GM21825 (cell line): Measurements from ENCODE around the gene RASA4.
"Not testable (repeated sequence)": the region's sequence is repeated elsewhere in the genome, so short reads cannot be mapped to it uniquely, and the experiment has no call there.

Experiments used
- ATAC-seq: cut with Tn5 transposase; IDR thresholded peaks from one replicate; pipeline ENCODE4 v1.9.1; 2021; ENCODE audit warnings: mild to moderate bottlenecking, moderate library complexity; ENCODE audit not compliant: unreplicated experiment

Gene RASA4

GRCh38 chr7:102606848-102607247 lies 9.7 kb downstream of the RASA4 start:
- ATAC-seq, result not testable (repeated sequence)

GRCh38 chr7:102604431-102605145 lies 12.0 kb downstream of the RASA4 start:
- ATAC-seq, result not testable (repeated sequence)

- ATAC-seq, result not testable (repeated sequence)
Observed at GRCh38 chr7:102602317-102602716, 14.2 kb downstream of the RASA4 start.

GRCh38 chr7:102599699-102600098 lies 16.9 kb downstream of the RASA4 start:
- ATAC-seq, result not testable (repeated sequence)

GRCh38 chr7:102596036-102596435 lies 20.5 kb downstream of the RASA4 start:
- ATAC-seq, result not testable (repeated sequence)

GRCh38 chr7:102593637-102594334 lies 22.8 kb downstream of the RASA4 start:
- ATAC-seq, result peak; percentile 62

- peak; percentile 43 for ATAC-seq
Observed at GRCh38 chr7:102592477-102593019, 24.0 kb downstream of the RASA4 start.

- peak; percentile 39 for ATAC-seq
Observed at GRCh38 chr7:102589857-102590256, 26.7 kb downstream of the RASA4 start.

GRCh38 chr7:102583495-102583894 lies 33.1 kb downstream of the RASA4 start:
- not testable (repeated sequence) for ATAC-seq

GRCh38 chr7:102581722-102582121 lies 34.8 kb downstream of the RASA4 start:
- not testable (repeated sequence) for ATAC-seq

- not testable (repeated sequence) for ATAC-seq
Observed at GRCh38 chr7:102578486-102578885, 38.1 kb downstream of the RASA4 start.

GRCh38 chr7:102577315-102578240 lies 39.0 kb downstream of the RASA4 start:
- not testable (repeated sequence) for ATAC-seq

- ATAC-seq, result not testable (repeated sequence)
Observed at GRCh38 chr7:102576363-102576762, 40.2 kb downstream of the RASA4 start.

GRCh38 chr7:102574607-102575006 lies 41.9 kb downstream of the RASA4 start:
- ATAC-seq, result not testable (repeated sequence)

- ATAC-seq, result peak; percentile 89
Observed at GRCh38 chr7:102572261-102573239, 44.0 kb downstream of the RASA4 start, which contains the start of gene POLR2J3. Gene POLR2J3 (minus strand): TSS chr7:102572583. CDS start chr7:102572521, 62 bp downstream.

- not testable (repeated sequence) for ATAC-seq
Observed at GRCh38 chr7:102568620-102569019, 47.9 kb downstream of the RASA4 start.

GRCh38 chr7:102550808-102551422 lies 65.6 kb downstream of the RASA4 start, which contains the start of gene SPDYE2:
Gene SPDYE2 (plus strand): TSS chr7:102551226. CDS start chr7:102553256, 2,030 bp downstream.
- ATAC-seq, result not testable (repeated sequence)

GRCh38 chr7:102546353-102546752 lies 70.2 kb downstream of the RASA4 start:
- peak; percentile 76 for ATAC-seq

- ATAC-seq, result not testable (repeated sequence)
Observed at GRCh38 chr7:102545288-102545687, 71.3 kb downstream of the RASA4 start.
